ENCODE data around the gene DBH.
"Not testable (repeated sequence)": the region's sequence is repeated elsewhere in the genome, so short reads cannot be mapped to it uniquely, and the experiment has no call there.

DBH gene

DNA sequence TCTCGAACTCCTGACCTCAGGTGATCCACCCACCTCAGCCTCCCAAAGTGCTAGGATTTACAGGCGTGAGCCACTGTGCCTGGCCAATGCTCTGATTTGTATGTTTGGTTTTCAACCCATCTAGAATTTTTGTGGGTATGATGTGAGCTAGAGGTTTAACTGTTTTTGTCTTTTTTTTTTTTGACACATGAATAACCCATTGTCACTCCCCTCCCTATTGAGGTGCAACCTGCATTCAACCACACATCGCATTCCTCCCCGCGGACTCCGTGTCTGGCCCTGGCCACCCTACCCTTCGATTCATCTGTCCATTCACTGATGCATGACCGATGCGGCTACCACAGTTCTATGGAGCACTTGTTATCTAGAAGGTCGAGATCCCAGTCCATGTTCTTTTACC is 17.4 kb upstream of the DBH start:
- FAIRE-seq (no peak), DNase-seq (ENCODE audit: insufficient read length, low spot score) (no peak)

DNA sequence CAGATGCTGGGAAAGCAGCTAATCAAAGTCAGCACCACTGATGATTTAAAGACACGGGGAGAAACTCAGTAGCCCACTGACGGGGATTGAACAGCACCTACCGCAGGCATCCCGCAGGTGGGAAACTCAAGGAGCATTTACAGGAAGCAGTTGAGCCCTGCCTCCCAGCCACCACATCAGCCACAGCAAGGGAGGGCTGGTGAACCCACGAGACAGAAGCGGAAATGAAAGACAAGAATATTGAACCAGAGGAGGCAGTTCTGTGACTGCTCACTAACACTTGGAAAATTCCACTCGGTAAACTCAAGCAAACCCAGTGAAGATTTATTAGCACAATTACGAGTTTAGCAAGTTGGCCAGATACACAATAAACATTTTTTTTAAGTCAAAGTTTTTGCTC is 16.4 kb upstream of the DBH start:
- DNase-seq (ENCODE audit: insufficient read length, low spot score) (peak; percentile 40), FAIRE-seq (peak; percentile 55)

DNA sequence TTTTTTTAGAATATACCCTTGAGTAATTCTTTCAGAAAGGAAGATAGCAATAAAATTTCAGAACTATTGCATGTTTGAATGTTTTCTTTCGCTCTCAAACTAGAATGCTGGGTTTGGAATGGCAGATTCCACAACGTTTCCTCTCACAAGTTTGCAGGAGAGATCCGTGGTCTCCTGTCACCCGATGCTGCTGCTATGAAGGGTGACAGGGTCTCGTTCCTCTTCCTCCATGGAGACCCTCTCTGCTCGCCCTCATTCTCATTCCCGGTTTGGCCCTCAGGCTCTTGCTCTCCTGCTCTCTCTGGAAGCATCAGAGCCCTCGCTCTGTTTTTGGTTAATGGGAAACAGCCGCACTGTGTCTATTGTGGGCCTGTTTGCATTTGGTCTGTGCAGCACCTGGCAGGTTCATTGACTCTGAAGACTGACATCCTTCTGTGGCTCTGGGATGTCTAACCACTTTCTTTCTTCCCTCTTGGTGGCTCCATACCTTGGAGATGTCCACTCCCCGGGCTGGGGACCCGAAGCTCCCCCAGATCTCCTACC is 14.4 kb upstream of the DBH start:
- DNase-seq (ENCODE audit: insufficient read length, low spot score) (no peak), FAIRE-seq (no peak)

DNA sequence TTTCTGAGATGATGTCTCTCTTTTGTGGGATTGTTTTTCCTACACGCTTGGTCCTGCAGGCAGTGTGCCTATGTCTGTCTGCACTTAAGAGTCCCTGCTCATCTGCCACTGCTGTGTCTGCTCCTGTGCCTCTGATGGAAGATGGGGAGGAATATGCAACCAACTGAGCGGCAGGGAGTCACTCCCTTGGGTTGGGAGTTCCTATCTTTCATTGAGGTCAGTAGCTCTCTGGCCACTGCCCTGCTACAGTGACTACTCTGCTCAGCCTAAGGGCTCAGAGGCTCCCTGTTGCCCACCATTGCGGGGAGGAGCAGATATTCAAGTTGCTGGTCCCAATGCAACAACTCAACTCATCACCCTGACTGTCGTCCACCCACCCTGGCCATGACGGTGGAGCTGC is 13.6 kb upstream of the DBH start:
- no peak for FAIRE-seq
- no peak for DNase-seq (ENCODE audit: insufficient read length, low spot score)

DNA sequence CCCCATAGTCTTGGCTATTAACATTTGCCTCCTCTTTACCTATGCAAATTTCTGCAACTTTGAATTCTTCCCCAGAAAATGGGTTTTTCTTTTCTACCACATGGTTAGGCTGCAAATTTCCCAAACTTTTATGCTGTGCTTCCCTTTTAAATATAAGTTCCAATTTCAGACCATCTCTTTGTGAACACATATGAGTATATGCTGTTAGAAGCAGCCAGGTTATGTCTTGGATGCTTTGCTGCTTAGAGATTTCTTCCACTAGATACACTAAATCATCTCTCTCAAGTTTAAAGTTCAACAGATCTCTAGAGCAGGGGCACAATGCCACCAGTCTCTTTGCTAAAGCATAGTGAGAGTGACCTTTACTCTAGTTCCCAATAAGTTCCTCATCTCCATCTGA is 10.2 kb upstream of the DBH start:
- DNase-seq (ENCODE audit: insufficient read length, low spot score); FAIRE-seq: not testable (repeated sequence)

DNA sequence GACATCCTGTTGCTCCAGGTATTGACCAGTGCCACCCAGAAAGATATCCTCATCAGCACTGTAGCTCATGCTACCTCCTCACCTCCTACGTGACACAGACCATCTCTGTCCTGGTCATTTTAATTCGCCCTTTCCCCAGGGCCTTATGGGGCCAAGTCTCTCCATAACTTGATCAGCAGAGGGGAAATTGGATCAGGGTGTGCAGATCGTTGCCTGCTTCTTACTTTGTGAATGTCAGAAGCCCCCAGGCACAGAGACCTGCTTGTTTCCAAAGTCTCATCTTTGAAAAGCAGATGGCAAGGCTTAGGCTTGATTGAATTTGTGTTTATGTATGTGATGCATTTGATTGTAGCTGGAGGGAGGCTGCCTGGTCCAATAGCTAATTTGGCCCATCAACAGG is 8.8 kb upstream of the DBH start:
- DNase-seq (ENCODE audit: insufficient read length, low spot score), result no peak

DNA sequence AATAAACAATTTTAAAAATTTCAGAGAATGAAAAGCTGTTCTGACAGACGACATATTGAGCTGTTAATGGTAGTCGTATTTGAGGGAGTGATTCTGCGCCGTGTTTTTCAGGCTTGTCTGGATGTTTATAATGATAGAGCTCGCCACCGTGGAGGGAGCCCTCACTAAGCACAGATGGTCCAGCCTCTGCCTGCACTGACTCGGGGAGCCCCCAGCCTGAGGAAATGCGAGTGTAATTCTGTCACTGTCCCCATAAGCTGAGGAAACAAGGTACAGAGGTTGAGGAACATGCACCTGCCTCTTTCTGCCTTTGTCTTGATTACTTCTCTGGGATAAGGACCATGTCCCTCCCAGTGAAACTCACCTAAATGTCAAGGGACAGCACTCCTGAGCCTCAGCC is 7.4 kb upstream of the DBH start:
- FAIRE-seq (no peak), DNase-seq (ENCODE audit: insufficient read length, low spot score) (no peak)

More for the DNA sequence above, 8.8 kb upstream of the DBH start:
- FAIRE-seq, result no peak

DNA sequence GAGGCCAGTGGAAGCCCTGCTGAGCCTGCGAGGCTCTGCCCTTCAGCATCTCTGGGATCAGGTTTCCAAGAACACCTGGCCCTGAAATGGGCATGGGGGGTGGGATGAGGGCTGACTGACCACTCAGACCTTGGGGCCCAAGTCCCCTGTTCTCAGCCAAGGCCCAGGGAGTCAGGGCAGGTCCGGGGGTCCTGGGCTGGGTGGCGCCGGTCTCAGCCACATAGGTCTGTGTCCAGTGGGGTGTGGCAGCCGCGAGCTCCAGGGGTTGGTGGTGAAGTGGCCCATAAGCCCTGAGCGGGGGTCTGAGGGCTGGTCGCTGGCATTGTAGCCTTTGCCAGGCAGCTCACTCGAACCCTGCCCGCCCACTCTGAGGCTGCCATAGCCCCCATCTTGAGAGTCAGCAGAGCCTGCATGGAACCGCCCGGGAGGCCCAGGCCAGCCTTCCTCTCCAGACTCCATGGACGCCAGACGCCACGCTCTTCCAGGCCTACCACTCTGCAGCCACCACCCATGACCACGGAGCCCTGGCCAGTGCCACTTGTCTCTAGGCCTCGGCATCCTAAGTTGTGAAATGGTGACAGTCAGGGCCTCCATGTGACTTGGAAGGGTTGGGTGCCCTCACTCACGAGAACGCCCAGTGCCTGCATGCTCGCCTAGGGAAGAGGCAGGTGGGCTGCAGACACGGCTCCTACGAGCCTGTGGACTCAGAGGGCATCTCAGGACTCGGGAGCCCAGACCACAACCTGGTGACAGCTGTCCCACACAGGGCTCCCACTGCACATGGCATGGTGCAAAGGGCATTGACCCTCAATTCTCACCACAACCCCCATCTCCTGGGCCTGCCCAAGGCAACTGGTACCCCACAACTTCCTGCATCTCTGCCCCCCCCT is 6.7 kb upstream of the DBH start:
- DNase-seq (ENCODE audit: insufficient read length, low spot score) (no peak), FAIRE-seq (no peak)

DNA sequence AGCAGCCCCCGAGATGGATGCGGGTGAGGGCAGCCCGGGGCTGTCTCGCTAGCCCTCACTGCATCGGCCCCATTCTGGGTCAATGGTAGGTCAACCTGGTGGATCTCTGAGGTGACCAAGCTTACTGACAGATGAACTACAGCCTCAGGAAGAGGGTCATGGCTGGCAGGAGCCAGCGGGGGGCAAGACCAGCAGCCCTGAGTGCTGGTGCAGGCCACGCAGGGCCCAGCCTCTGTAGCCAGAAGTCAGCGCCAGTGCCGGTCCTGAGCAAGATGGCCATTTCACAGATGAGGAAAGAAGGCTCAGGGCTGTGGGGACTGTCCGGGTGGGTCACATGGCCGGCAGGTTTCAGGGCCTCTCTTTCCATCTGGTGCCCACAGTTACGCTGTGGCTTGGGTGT is 5.1 kb upstream of the DBH start:
- FAIRE-seq (no peak), DNase-seq (ENCODE audit: insufficient read length, low spot score) (no peak)

DNA sequence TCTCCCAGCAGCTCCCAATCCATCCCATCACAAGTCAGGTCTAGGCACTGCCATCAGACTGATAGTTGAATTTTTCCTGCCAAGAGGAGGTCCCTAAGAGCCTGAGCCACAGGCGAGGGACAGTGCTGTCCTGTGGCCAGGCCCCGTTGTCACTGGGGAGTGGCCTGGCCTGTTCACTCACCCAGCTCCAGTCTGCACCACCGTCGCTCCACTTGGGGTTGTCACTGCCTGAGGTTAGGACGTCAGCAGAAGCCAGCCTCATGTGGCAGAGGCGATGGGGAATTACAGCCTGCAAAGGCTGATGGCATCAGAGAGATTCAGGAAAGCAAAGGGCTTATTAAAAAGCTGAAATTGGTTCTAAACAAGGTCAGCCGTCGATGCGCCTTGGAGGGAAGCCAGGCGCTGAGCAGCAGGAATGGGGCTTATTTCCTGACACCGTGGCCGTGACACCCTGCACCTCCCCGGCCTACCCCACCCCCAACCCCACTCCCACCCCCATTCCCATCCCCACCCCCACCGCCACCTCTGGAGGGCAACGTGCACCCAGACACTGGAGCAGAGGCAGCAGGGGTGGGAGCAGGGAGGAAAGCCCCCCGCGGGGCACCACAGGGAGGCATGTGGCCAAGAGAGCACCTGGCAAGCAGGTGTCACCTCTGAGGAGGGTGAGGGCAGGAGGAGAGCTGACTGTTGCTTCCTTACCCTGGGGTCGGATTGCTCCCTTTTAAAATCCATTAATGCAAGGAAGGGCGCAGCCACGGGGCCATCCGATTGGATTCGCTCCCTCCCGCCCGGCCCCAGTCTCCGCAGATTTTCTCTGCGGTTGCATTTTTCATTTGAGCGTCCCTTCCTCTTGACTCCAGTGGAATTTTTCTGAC is 3.1 kb upstream of the DBH start:
- FAIRE-seq (no peak), DNase-seq (ENCODE audit: insufficient read length, low spot score) (no peak)

DNA sequence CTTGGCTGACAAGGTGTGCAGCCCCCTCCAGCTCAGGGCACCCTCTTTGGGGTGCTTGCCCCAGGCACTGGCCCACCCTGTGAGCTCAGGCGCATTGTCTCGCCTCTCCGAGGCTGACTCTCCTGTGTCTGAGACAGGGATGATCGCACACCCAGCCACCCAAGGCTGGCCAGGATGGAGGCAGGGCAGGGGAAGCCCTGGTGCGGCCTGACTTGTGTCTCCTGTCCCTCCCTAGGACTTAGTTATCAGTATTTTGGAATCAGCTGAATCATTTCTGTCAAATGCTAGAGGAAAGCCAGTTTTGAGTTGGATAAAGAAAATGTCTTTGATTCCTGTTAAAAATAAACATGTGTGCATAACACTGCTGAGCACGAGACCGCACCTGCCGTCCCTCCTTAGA is 2.5 kb upstream of the DBH start:
- DNase-seq (ENCODE audit: insufficient read length, low spot score) (no peak), FAIRE-seq (no peak)

DNA sequence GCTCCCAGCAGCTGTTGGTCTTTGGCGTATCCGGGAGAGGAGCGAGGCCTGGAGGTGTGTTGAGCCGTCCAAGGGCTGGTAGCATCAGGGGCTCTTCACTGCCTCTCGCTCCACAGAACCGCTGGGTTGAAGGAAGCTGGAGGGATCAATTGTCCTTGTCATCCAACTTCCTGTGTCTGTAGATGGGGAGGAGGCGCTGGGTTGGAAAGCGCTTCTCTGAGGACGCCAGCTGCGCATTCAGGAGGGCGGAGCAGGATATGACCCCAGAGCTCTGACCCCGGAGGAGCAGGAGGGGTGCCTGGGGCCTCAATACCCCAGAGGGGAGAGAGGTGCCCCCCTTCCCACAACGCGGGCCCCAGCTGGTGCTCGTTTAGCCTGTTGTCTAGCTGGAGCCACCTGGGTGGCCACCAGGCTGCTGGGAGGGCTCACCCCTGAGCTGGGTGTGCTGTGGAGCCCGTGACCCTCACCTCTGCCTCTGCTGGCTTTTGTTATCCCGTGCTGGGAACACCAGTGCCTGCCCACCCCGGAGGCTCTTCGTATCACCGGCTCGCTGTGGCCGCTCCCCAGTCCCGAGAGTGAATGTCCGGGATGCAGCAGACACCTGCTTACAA is 2.0 kb upstream of the DBH start:
- no peak for FAIRE-seq

DNA sequence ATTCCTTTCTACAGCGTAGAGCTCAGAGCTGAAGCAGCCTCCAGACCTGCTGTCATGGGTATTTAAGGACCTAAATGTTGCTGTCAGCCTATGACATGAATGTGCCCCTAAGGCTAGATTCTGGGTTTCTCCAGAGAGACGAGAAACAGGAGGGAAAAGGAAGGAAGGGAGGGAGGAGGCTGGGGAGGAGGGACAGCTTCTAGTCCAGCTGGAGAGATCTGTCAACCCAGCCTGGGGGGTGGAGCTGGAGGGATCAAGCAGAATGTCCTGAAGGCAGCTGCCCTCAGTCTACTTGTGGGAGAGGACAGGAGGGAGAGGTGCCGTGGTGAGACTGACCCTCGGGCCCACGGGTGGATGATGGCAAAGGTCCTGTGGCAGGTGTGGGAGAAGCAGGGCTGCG is 1.1 kb upstream of the DBH start:
- DNase-seq (ENCODE audit: insufficient read length, low spot score) (no peak), FAIRE-seq (no peak)

More for the DNA sequence above, 2.0 kb upstream of the DBH start:
- no peak for DNase-seq (ENCODE audit: insufficient read length, low spot score)

DNA sequence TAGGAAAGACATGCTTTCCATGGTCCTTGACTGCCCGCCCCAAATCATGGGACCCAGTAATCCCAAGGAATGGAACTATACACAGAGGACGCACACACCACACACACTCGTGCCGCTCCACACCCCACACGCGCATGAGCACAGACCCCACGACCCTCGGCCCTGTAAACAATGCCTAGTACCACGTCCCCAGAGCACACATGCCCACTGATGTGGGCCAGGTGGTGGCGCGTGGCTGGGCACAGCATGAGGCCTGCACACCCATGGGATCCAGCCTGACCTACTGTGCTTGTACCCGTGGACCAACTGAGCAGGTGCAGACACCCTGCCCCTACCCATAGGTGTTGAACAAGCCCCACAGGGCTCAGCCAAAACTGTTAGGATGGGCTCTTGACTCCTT is 739 bp downstream of the DBH start:
- FAIRE-seq (no peak), DNase-seq (ENCODE audit: insufficient read length, low spot score) (no peak)

DNA sequence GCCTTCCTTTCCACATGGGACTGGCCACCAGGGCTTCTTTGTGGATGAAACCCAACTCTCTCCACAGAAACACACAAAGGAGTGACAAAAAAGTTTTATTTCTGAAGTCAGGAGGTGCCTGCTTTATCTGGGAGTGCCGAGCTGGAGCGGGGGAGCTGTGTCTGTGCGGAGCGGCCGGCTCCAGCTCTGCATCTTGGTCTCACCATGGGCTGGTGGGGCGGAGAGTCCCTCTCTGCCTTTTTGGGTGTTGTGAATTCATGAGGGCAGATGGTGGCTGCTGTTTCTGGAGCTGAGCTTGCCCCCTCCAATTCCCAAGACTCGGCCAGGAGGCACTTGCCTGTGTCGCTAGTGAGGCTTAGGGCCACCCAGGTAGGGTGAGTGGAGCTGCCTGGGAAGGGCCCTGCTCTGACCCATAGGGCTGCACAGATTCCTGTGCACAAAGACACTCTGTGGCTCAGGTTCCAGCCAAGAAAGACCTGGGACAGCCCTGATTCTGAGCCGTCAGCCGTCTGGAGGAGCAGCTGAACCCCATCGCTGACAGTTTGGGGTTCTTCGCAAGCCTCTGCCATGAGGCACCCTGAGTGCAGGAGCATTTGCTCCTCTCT is 1.4 kb downstream of the DBH start:
- FAIRE-seq (no peak), DNase-seq (ENCODE audit: insufficient read length, low spot score) (no peak)

DNA sequence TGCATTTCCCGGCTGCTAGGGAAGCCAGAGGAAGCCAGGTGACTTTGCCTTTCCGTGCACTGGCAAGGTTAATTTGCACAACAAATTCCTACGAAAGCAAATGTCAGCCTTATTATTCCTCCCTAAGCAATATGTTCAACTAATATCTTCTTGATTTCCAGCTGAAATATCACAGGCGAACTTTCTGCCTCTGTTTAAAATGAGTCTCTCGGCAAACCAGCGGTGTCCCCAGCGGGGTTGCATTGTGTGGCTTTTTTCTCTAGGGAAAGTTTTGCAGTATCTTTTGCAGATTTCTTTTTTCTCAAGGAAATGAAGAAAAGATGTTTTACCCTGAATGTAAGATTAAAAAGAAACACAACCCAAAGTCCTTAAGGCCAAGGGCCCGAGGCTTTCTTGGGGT is 1.9 kb downstream of the DBH start:
- no peak for DNase-seq (ENCODE audit: insufficient read length, low spot score)

DNA sequence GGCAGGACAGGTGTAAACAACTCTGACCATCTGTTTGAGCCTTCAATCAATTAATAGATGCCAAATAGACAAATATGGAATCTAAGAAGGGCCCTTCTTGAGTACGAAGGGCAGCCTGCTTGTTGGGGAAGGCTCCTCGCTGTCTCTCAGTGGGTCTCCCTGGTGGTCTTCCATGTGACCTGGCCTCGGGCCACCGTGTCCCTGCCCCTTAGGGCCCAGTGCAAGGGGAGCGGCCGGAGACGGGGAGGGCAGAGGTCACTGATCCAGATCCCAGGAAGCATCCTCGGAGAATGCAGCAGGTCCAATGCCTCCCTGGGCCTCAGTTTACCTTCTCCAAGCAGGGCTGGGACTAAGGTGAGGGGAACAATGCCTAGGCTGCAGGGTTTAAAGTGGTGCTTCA is 2.5 kb downstream of the DBH start:
- FAIRE-seq, result no peak
- DNase-seq (ENCODE audit: insufficient read length, low spot score), result no peak

More for the DNA sequence above, 1.9 kb downstream of the DBH start:
- no peak for FAIRE-seq

DNA sequence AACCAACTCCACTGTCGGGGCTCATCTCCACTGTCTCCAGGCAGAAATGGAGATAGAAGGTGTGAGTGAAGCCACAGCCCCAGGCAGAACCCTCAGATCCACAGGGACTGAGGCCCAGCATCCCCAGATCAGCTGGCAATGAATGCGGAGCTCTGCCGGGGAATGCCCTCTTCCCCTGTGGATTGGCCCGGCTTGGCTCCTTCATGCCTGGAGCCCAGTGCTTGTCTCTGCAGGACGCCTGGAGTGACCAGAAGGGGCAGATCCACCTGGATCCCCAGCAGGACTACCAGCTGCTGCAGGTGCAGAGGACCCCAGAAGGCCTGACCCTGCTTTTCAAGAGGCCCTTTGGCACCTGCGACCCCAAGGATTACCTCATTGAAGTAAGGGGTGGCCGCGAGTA is 3.5 kb downstream of the DBH start:
- FAIRE-seq (no peak), DNase-seq (ENCODE audit: insufficient read length, low spot score) (no peak)

DNA sequence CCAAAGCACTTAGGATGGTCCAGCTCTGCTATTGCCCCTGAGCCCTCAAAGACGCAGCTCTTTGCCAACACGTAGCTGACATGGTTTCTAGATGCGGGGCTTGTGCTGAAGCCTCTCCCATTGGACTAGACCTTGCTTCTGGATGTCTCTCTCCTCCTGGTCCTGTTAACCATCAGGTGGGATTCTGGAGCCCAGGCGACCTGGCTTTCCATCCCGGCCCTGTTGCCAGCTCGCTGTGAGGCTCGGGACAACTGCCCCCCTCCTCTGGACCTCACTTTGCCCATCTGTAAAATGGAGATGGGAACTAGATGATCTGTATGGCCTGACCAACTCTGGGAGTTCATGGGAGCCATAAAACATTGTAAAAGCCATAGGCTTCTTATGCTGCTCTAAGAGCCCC is 4.0 kb downstream of the DBH start:
- DNase-seq (ENCODE audit: insufficient read length, low spot score), result no peak
- FAIRE-seq, result no peak

DNA sequence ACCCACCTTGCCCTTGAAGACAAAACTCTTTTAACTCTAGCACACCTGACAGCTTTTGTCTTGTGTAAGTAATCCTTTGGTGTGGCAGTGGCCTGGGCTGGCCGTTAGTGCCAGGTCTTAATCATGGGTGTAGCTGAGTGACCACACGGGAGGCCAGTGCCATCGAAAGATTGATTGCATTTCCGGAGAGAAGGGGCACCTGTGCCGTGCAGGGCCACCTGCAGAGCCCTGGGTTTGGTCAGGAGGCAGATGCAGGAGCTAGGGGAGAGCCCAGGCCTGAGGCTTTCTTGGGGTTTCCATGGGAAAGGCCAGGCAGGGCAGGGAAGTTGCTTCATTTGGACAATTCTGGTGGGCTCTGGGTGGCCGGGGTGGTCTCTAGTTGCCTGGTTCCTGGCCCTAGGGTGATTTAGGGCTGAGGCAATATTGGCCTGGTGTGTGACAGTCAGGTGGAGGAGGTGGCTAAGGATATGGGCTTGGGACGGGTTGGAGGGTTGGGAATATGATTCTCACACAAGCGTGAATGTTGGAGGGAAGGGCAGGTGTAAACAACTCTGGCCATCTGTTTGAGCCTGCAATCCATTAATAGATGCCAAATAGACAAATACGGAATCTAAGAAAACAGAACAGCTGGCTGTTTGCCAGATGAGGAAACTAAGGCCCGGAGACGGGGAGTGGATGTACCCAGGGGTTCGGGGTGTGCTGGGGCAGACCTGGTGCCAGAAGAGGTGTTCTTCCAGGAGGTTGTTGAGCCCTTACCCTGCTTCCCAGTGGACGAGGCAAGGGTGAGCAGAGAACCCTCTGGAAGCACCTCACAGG is 4.6 kb downstream of the DBH start:
- DNase-seq (ENCODE audit: insufficient read length, low spot score) (no peak), FAIRE-seq (no peak)
